Panc1 (cell line): Measurements from ENCODE around the gene SENP7. TPM values are rescaled to one million over a fixed set of nuclear protein-coding genes. Genes with fewer than 3 reads are reported as not detected.

ENCODE experiments used
- ATAC-seq: fragments of 200-7000 bp; cut with Tn5 transposase; 2 replicates; pipeline ENCODE4 v1.9.1; 2020; ENCODE audit warnings: mild to moderate bottlenecking, moderate library complexity
- BruUV-seq: library from RNA; stranded (reverse); fragments of 400-500 nt; replicated peaks from 2 replicates; lab custom pipeline; 2021; lab: Mats Ljungman, UMichigan
- CTCF ChIA-PET: fragments of 300-600 bp; sonication (Branson Sonifier 250); formaldehyde crosslinking; loops from one replicate; lab custom pipeline; 2022; ENCODE audit warnings: antibody characterized with exemption; lab: Charles Lee
- POLR2A ChIA-PET: fragments of 300-600 bp; sonication (Branson Sonifier 250); formaldehyde crosslinking; loops from one replicate; lab custom pipeline; 2022; ENCODE audit warnings: antibody characterized with exemption; lab: Charles Lee
- DNase-seq: peaks from one replicate; pipeline ENCODE4 v3.0.0-alpha.2; 2010; ENCODE audit warnings: low read depth, low spot score
- H3K27ac ChIP-seq: 2 replicates; pipeline ENCODE4 v1.5.1; 2011; ENCODE audit warnings: mild to moderate bottlenecking, low read length, inconsistent platforms
- H3K27me3 ChIP-seq: fragments of 200-500 bp; sonication (Bioruptor generic); 2 replicates; pipeline ENCODE4 v1.6.0; 2014; ENCODE audit warnings: low read length, inconsistent platforms; ENCODE audit not compliant: control insufficient read depth, insufficient read depth
- H3K36me3 ChIP-seq: fragments of 200-500 bp; sonication (Bioruptor generic); 2 replicates; pipeline ENCODE4 v1.5.1; 2014; ENCODE audit warnings: inconsistent platforms, mild to moderate bottlenecking, low read length, moderate library complexity; ENCODE audit not compliant: control insufficient read depth, insufficient read depth
- H3K4me1 ChIP-seq: 2 replicates; pipeline ENCODE4 v1.5.1; 2011; ENCODE audit warnings: inconsistent platforms, mild to moderate bottlenecking, low read length, moderate library complexity; ENCODE audit not compliant: control insufficient read depth, insufficient read depth
- H3K4me3 ChIP-seq, 2 experiments: 2 replicates each; pipeline ENCODE4 v1.5.1; 2011 to 2012; ENCODE audit warnings: low read depth in 2 of 2, low read length in 2 of 2, mild to moderate bottlenecking in 2 of 2, inconsistent platforms in 1 of 2, moderate library complexity in 1 of 2
- H3K9me3 ChIP-seq: fragments of 200-500 bp; sonication (Bioruptor generic); 2 replicates; pipeline ENCODE4 v1.5.1; 2014; ENCODE audit warnings: low read depth, mild to moderate bottlenecking, inconsistent platforms, low read length, moderate library complexity; ENCODE audit not compliant: control insufficient read depth, insufficient read depth
- CTCF ChIP-seq: fragments of 450-650 bp; IDR thresholded peaks from 2 replicates; pipeline ENCODE4 v1.5.1; 2017; ENCODE audit warnings: mild to moderate bottlenecking
- POLR2AphosphoS5 ChIP-seq: IDR thresholded peaks from 2 replicates; pipeline ENCODE4 v1.6.1; 2012; ENCODE audit warnings: mild to moderate bottlenecking, low read depth, low read length, moderate library complexity
- REST ChIP-seq, 2 experiments: IDR thresholded peaks; 2 replicates each; pipeline ENCODE4 v1.6.1; 2011 to 2012; ENCODE audit warnings: low read depth in 2 of 2, control low read depth in 1 of 2, low read length in 1 of 2, mild to moderate bottlenecking in 1 of 2, moderate library complexity in 1 of 2; ENCODE audit not compliant: insufficient read depth in 1 of 2
- SIN3A ChIP-seq: IDR thresholded peaks from 2 replicates; pipeline ENCODE4 v1.6.1; 2012; ENCODE audit warnings: low read depth, mild to moderate bottlenecking, low read length, moderate library complexity, borderline replicate concordance; ENCODE audit not compliant: insufficient read depth
- TCF7L2 ChIP-seq: IDR thresholded peaks from 2 replicates; pipeline ENCODE4 v1.6.1; 2011; ENCODE audit warnings: mild to moderate bottlenecking, low read depth, low read length, inconsistent platforms
- in situ Hi-C: cut with HindIII; loops from 2 replicates; pipeline ENCODE4 v1.10.0; 2016; ENCODE audit warnings: low sequenced_read_pairs, low pct_unique_long_range_greater_than_20kb
- intact Hi-C: fragments of 100-400 bp; cut with micrococcal nuclease; formaldehyde crosslinking; loops from one replicate; pipeline ENCODE4 v1.10.0; 2022; ENCODE audit not compliant: unreplicated experiment
- total RNA-seq: library from RNA; stranded (reverse); gene quantifications from one replicate; pipeline ENCODE4 v1.2.1, GENCODE V29; 2021; ENCODE audit not compliant: unreplicated experiment

SENP7 gene
- total RNA-seq, 1 experiment from 2014 or later = 10.1 TPM

GRCh38 chr3:101387351-101387750 lies 125.7 kb downstream of the SENP7 start:
- Histone ChIP-seq H3K36me3 (no peaks in the 10 kb centered on the region), H3K27me3 (no peaks in the 10 kb centered on the region), H3K9me3 (no peaks in the 10 kb centered on the region), H3K4me1 (no peaks in the 10 kb centered on the region), H3K4me3 (no peak overlapping the region), H3K27ac (no peak overlapping the region)
- POLR2A ChIA-PET = no interaction called here
- DNase-seq (no peak), ATAC-seq (no peak)
- CTCF ChIA-PET = no interaction called here
- no peak for TF ChIP-seq TCF7L2
- TF ChIP-seq POLR2AphosphoS5 = no peak
- no peak for TF ChIP-seq SIN3A
- no peak for TF ChIP-seq CTCF
- no peak for TF ChIP-seq REST (IDR thresholded peaks at IDR 0.05; ENCODE audit: insufficient read depth in 1 of 2, low read depth in 2 of 2, low read length in 1 of 2)
- in situ Hi-C loops = no loop called here
- no TSS peak for BruUV-seq
- intact Hi-C loops = loop anchor here (10.0 kb wide), 1 partner anchor 163 kb away; no protein-coding TSS in a partner anchor

- no peaks in the 10 kb centered on the region for H3K9me3 ChIP-seq
- ATAC-seq = no peak
- H3K27me3 ChIP-seq = no peaks in the 10 kb centered on the region
- no peaks in the 10 kb centered on the region for H3K36me3 ChIP-seq
- intact Hi-C loops = loop anchor here (5.0 to 10.0 kb wide), 3 partner anchors 160 to 627 kb away; no protein-coding TSS in a partner anchor
- H3K4me1 ChIP-seq = no peaks in the 10 kb centered on the region
- CTCF ChIA-PET = no interaction called here
- no peak for DNase-seq
- no TSS peak for BruUV-seq
- H3K27ac ChIP-seq = no peak overlapping the region
- no peak overlapping the region for H3K4me3 ChIP-seq
- TF ChIP-seq POLR2AphosphoS5 (no peak), REST (IDR thresholded peaks at IDR 0.05; ENCODE audit: insufficient read depth in 1 of 2, low read depth in 2 of 2, low read length in 1 of 2) (no peak), SIN3A (no peak), TCF7L2 (no peak), CTCF (no peak)
- POLR2A ChIA-PET = interaction anchor here (0.5 kb wide), 1 partner anchor 175 kb away, joined by 4 read pairs; no protein-coding TSS in a partner anchor
- in situ Hi-C loops = no loop called here
Measured at GRCh38 chr3:101384426-101384825, 128.6 kb downstream of the SENP7 start.
